ENCODE results near the gene LEAP2. TPM values are rescaled to one million over a fixed set of nuclear protein-coding genes. Genes with fewer than 3 reads are reported as not detected.
"Not testable (repeated sequence)": the region's sequence is repeated elsewhere in the genome, so short reads cannot be mapped to it uniquely, and the experiment has no call there.

LEAP2 gene
- polyA plus RNA-seq, 10 donors: 0.73 to 3.7 (median 1.3) TPM

- no peak for DNase-seq
Observed at GRCh38 chr5:132840313-132840712, 33.2 kb upstream of the LEAP2 start.

GRCh38 chr5:132840896-132841295 is 32.6 kb upstream of the LEAP2 start:
- no peak for DNase-seq

GRCh38 chr5:132841305-132841704 is 32.2 kb upstream of the LEAP2 start:
- DNase-seq: no peak

GRCh38 chr5:132848270-132848669 is 25.2 kb upstream of the LEAP2 start:
- no peak for DNase-seq

- DNase-seq: no peak
Observed at GRCh38 chr5:132849347-132849746, 24.1 kb upstream of the LEAP2 start.

- no peak for DNase-seq
Observed at GRCh38 chr5:132850066-132850465, 23.4 kb upstream of the LEAP2 start.

- DNase-seq: no peak
Observed at GRCh38 chr5:132853323-132853722, 20.1 kb upstream of the LEAP2 start.

GRCh38 chr5:132853790-132854189 is 19.7 kb upstream of the LEAP2 start:
- DNase-seq: no peak

GRCh38 chr5:132854301-132854700 is 19.2 kb upstream of the LEAP2 start:
- no peak for DNase-seq

GRCh38 chr5:132854992-132855391 is 18.5 kb upstream of the LEAP2 start:
- not testable (repeated sequence) for DNase-seq

- DNase-seq: no peak
Observed at GRCh38 chr5:132856011-132856410, 17.5 kb upstream of the LEAP2 start.

- no peak for DNase-seq
Observed at GRCh38 chr5:132859889-132860437, 13.5 kb upstream of the LEAP2 start.

GRCh38 chr5:132860742-132861141 is 12.7 kb upstream of the LEAP2 start:
- DNase-seq: no peak

- DNase-seq: no peak
Observed at GRCh38 chr5:132865668-132866341, 7.7 kb upstream of the LEAP2 start.

- DNase-seq: peak; percentile 99 to 100 (median 99)
Observed at GRCh38 chr5:132866342-132867045, 7.0 kb upstream of the LEAP2 start, which contains the start of the genes GDF9 and UQCRQ. TSS of gene GDF9 (minus strand) at chr5:132866469. CDS start at chr5:132864533, 1,936 bp downstream. TSS of gene UQCRQ (plus strand) at chr5:132866642. CDS start at chr5:132866882, 240 bp downstream.

GRCh38 chr5:132867046-132867451 is 6.4 kb upstream of the LEAP2 start:
- no peak for DNase-seq

GRCh38 chr5:132868754-132869153 is 4.7 kb upstream of the LEAP2 start:
- DNase-seq: no peak

GRCh38 chr5:132870801-132871200 is 2.7 kb upstream of the LEAP2 start:
- DNase-seq: no peak

GRCh38 chr5:132871459-132872284 is 1.8 kb upstream of the LEAP2 start:
- DNase-seq: no peak

GRCh38 chr5:132872788-132873118 is 715 bp upstream of the LEAP2 start:
- no peak for DNase-seq

- DNase-seq: no peak
Observed at GRCh38 chr5:132873930-132874271, 433 bp downstream of the LEAP2 start.

GRCh38 chr5:132876020-132876759 is 2.7 kb downstream of the LEAP2 start:
- DNase-seq: no peak
